Hematopoietic multipotent progenitor cell (in vitro differentiated cells): ENCODE measurements around the gene DDX1. TPM values are rescaled to one million over a fixed set of nuclear protein-coding genes. Genes with fewer than 3 reads are reported as not detected.
"Not testable (repeated sequence)": the region's sequence is repeated elsewhere in the genome, so short reads cannot be mapped to it uniquely, and the experiment has no call there.

ENCODE experiments used
- DNase-seq, 3 donors: peaks; one replicate each; pipeline ENCODE4 v3.0.0-alpha.2; 2011 to 2015; ENCODE audit warnings: low read depth in 2 of 3, low spot score in 2 of 3
- total RNA-seq: library from RNA; depleted of rRNA; stranded (reverse); fragments of >200 nt; gene quantifications from one replicate; pipeline ENCODE4 v1.2.3, GENCODE V29; 2012

Gene DDX1
- total RNA-seq, 1 donor = 22.1 TPM

- DNase-seq = no peak
These were observed 23.1 kb downstream of the DDX1 start for GRCh38 chr2:15614545-15615300.

DNA sequence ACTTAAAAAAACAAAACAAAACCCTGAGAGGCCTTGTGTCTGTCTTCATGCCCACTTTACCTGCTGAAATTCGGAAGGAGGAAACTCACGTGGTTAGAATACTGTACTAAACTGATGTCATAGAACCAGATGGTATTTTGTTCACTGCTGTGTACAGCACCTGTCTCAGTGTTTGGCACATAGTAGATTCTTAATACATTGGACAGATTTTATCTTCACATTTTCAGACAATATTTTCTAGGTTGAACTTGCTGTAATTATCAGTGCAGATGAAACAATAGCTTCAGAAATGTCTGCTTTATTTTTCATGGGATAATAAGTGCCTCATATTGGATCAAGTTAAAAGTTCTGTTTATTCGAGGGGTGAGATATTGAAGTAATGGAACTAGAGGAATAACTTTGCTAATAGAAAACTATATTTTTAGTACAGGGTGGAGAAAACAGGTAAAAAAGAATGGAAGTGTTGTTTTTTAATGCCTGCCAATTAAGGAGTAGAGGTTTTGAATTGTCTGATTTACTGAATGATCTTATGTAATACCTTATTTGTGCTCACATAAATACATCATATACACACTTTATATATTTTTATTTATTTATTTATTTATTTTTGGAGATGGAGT lies 23.7 kb downstream of the DDX1 start:
- no peak for DNase-seq

GRCh38 chr2:15616429-15616828 lies 24.8 kb downstream of the DDX1 start:
- no peak for DNase-seq

- DNase-seq = no peak
These were observed 25.4 kb downstream of the DDX1 start for GRCh38 chr2:15616850-15617777.

- DNase-seq = no peak
These were observed 26.2 kb downstream of the DDX1 start for GRCh38 chr2:15617778-15618448.

DNA sequence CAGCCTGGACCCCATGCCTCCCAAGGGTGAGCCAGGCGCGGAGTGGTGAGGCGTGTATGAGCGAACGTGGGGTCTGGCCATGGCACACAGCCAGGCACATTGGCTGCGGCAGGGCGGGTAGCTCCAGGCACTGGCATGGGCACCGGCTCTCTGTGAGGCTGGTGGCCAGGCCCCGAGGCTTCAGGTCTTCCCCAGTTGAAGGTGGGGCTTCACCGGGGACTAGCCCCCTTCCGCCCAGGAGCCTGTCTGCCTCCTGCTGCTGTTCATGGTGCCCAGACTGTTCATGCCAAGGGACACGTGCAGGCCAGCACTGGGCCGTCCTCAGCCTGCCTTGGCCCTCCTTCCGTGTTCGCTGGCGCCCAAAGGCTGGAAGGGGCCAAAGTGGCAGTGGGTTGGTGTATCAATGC lies 26.8 kb downstream of the DDX1 start:
- no peak for DNase-seq

- DNase-seq = no peak
These were observed 27.4 kb downstream of the DDX1 start for GRCh38 chr2:15619076-15619475.

- no peak for DNase-seq
These were observed 27.8 kb downstream of the DDX1 start for GRCh38 chr2:15619510-15619909.

- no peak for DNase-seq
These were observed 28.3 kb downstream of the DDX1 start for GRCh38 chr2:15619938-15620337.

- DNase-seq = no peak
These were observed 28.7 kb downstream of the DDX1 start for GRCh38 chr2:15620340-15620739.

- DNase-seq = no peak
These were observed 29.3 kb downstream of the DDX1 start for GRCh38 chr2:15620857-15621471.

DNA sequence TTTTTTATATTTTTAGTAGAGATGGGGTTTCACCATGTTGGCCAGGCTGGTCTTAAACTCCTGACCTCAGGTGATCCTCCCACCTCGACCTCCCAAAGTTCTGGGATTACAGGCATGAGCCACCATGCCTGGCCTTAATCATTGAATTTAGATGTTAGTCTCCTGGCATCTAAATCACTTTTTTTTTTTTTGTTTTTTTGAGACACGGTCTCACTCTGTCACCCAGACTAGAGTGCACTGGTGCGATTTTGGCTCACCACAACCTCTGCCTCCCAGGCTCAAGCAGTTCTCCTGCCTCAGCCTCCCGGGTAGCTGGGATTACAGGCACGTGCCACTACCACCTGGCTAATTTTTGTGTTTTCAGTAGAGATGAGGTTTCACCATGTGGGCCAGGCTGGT lies 29.8 kb downstream of the DDX1 start:
- not testable (repeated sequence) for DNase-seq

- no peak for DNase-seq
These were observed 30.5 kb downstream of the DDX1 start for GRCh38 chr2:15622214-15622613.

GRCh38 chr2:15622614-15623480 lies 31.2 kb downstream of the DDX1 start:
- no peak for DNase-seq

- no peak for DNase-seq
These were observed 31.8 kb downstream of the DDX1 start for GRCh38 chr2:15623481-15623796.

DNA sequence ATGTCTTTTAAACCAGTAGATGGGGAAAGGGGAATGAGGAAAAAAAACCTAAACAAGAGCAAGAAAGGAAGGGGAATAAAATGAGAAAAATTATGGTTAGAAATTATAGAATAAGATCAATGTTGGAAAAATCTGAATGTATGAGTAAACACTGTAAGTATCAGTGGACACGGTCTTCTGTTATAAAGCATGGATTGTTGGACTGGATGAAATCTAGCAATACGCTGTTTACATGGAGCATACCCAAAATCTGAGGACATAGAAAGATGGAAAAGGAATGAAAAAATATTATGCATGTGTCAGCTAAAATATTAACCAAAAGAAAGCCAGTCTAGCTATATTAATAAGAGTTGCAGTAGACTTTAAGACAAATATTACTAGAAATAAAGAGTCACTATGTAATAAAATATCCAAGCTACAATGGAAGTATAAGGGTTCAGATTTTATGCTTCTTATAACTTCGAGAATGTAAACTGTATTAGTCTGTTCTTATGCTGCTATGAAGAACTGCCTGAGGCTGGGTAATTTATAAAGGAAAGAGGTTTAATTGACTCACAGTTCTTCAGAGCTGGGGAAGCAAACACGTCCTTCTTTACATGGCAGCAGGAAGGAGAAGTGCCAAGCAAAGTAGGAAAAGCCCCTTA lies 32.4 kb downstream of the DDX1 start:
- no peak for DNase-seq

DNA sequence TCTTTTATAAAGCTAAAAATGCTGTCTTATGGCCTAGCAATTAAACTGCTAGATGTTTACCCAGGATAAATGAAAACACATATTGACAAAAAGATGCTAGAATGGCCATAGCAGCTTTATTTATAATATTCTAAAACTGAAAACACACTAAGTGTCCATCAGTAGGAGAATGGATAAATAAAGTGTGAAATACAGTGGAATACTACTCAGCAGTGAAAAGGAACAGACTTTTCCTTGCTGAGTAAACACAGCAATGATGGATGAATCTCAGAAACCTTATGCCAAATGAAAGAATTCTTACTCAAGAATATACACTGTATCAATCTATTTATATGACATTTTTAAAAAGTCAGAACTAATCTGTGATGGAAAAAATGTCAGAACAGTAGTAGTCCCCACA lies 33.2 kb downstream of the DDX1 start:
- DNase-seq = no peak

- DNase-seq = no peak
These were observed 33.8 kb downstream of the DDX1 start for GRCh38 chr2:15625344-15626036.

- DNase-seq = no peak
These were observed 34.5 kb downstream of the DDX1 start for GRCh38 chr2:15626126-15626525.
